Measurements from ENCODE around the gene BPIFB6. TPM values are rescaled to one million over a fixed set of nuclear protein-coding genes. Genes with fewer than 3 reads are reported as not detected.

BPIFB6 gene
- polyA plus RNA-seq, 2 of the 4 experiments (the other 2 are of a cell fraction) = not detected

- TF ChIP-seq RCOR1 (IDR thresholded peaks at IDR 0.05; ENCODE audit: low read depth, low read length) (no peak), POLR2A (IDR thresholded peaks at IDR 0.05; ENCODE audit: low read length) (no peak), HES2 (IDR thresholded peaks at IDR 0.05) (no peak), ATOH8 (CRISPR knock-in tag; IDR thresholded peaks at IDR 0.05; ENCODE audit: low read depth) (no peak), ZFP36 (IDR thresholded peaks at IDR 0.05; ENCODE audit: borderline replicate concordance, partially characterized antibody) (no peak), EHMT2 (IDR thresholded peaks at IDR 0.05; ENCODE audit: low read depth) (no peak), HOXA7 (CRISPR knock-in tag; IDR thresholded peaks at IDR 0.05) (no peak), CHD2 (IDR thresholded peaks at IDR 0.05; ENCODE audit: low read length, partially characterized antibody) (no peak), MYC (IDR thresholded peaks at IDR 0.05; ENCODE audit: borderline replicate concordance, low read length) (no peak), EHF (CRISPR knock-in tag; IDR thresholded peaks at IDR 0.05) (no peak), ESRRA (IDR thresholded peaks at IDR 0.05; ENCODE audit: borderline replicate concordance, low read length) (no peak), MAX (IDR thresholded peaks at IDR 0.05) (no peak), HOXB5 (CRISPR knock-in tag; IDR thresholded peaks at IDR 0.05) (no peak), POLR2AphosphoS2 (conservative IDR thresholded peaks at IDR 0.05; ENCODE audit: low read length) (no peak)
- TF ChIP-seq, protein P1, sequence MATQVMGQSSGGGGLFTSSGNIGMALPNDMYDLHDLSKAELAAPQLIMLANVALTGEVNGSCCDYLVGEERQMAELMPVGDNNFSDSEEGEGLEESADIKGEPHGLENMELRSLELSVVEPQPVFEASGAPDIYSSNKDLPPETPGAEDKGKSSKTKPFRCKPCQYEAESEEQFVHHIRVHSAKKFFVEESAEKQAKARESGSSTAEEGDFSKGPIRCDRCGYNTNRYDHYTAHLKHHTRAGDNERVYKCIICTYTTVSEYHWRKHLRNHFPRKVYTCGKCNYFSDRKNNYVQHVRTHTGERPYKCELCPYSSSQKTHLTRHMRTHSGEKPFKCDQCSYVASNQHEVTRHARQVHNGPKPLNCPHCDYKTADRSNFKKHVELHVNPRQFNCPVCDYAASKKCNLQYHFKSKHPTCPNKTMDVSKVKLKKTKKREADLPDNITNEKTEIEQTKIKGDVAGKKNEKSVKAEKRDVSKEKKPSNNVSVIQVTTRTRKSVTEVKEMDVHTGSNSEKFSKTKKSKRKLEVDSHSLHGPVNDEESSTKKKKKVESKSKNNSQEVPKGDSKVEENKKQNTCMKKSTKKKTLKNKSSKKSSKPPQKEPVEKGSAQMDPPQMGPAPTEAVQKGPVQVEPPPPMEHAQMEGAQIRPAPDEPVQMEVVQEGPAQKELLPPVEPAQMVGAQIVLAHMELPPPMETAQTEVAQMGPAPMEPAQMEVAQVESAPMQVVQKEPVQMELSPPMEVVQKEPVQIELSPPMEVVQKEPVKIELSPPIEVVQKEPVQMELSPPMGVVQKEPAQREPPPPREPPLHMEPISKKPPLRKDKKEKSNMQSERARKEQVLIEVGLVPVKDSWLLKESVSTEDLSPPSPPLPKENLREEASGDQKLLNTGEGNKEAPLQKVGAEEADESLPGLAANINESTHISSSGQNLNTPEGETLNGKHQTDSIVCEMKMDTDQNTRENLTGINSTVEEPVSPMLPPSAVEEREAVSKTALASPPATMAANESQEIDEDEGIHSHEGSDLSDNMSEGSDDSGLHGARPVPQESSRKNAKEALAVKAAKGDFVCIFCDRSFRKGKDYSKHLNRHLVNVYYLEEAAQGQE (IDR thresholded peaks at IDR 0.05) = no peak
- TF ChIP-seq, protein P2, sequence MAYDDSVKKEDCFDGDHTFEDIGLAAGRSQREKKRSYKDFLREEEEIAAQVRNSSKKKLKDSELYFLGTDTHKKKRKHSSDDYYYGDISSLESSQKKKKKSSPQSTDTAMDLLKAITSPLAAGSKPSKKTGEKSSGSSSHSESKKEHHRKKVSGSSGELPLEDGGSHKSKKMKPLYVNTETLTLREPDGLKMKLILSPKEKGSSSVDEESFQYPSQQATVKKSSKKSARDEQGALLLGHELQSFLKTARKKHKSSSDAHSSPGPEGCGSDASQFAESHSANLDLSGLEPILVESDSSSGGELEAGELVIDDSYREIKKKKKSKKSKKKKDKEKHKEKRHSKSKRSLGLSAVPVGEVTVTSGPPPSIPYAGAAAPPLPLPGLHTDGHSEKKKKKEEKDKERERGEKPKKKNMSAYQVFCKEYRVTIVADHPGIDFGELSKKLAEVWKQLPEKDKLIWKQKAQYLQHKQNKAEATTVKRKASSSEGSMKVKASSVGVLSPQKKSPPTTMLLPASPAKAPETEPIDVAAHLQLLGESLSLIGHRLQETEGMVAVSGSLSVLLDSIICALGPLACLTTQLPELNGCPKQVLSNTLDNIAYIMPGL (CRISPR knock-in tag; IDR thresholded peaks at IDR 0.05; ENCODE audit: borderline replicate concordance) = no peak
- TF ChIP-seq, protein P3, sequence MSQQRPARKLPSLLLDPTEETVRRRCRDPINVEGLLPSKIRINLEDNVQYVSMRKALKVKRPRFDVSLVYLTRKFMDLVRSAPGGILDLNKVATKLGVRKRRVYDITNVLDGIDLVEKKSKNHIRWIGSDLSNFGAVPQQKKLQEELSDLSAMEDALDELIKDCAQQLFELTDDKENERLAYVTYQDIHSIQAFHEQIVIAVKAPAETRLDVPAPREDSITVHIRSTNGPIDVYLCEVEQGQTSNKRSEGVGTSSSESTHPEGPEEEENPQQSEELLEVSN (IDR thresholded peaks at IDR 0.05; ENCODE audit: borderline replicate concordance, low read depth) = no peak
- Histone ChIP-seq H3K4me3 (no peak overlapping the region), H3K4me2 (no peak overlapping the region), H3K27ac (no peak overlapping the region), H3K4me1 (0 out of 3 replicates have a peak, but pooled peaks cover 3% of the 10 kb centered on the region), H3K9me3 (no peaks in the 10 kb centered on the region)
- FAIRE-seq = no peak
- DNase-seq (ENCODE audit: low read depth in 1 of 2, low spot score in 1 of 2) = no peak
- ChIA-PET POLR2A (no interaction called here), CTCF (interaction anchor here (1.1 kb wide), 1 partner anchor 17 kb away, joined by 3 read pairs; no protein-coding TSS in a partner anchor)
- ATAC-seq = no peak
- WGBS (ENCODE audit: missing lambda C conversion rate) = 37% methylated on average over 13 of the region's 15 CpGs
Observed at GRCh38 chr20:33012327-33013189, 18.9 kb upstream of the BPIFB6 start.

Measured in A549 (cell line).